ENCODE results near the gene CUX1.

Gene CUX1

GRCh38 chr7:101922631-101923601 lies 105.5 kb downstream of the CUX1 start:
- Histone ChIP-seq H3K9ac (ENCODE audit: low read length) (no peak overlapping the region), H3K79me2 (ENCODE audit: low read length) (peaks cover 67% of the 10 kb centered on the region), H2AFZ (ENCODE audit: low read length) (no peak overlapping the region), H3K9me3 (replicated peaks; ENCODE audit: insufficient read depth, low read length) (no peaks in the 10 kb centered on the region), H3K4me2 (ENCODE audit: low read depth, low read length) (no peak overlapping the region), H3K27me3 (replicated peaks; ENCODE audit: insufficient read depth, low read length) (no peaks in the 10 kb centered on the region), H4K20me1 (ENCODE audit: insufficient read depth, low read length) (no peaks in the 10 kb centered on the region), H3F3A (ENCODE audit: insufficient read depth, low read length) (no peaks in the 10 kb centered on the region), H3K27ac (ENCODE audit: low read length) (no peak overlapping the region), H3K4me1 (ENCODE audit: low read length) (no peaks in the 10 kb centered on the region), H3K4me3 (ENCODE audit: low read length) (no peak overlapping the region), H3K36me3 (replicated peaks; ENCODE audit: insufficient read depth, low read length) (no peaks in the 10 kb centered on the region), H3K9me2 (replicated peaks; ENCODE audit: insufficient read depth, low read length) (no peaks in the 10 kb centered on the region)
- TF ChIP-seq EZH2 (optimal IDR thresholded peaks at IDR 0.05; ENCODE audit: low read depth, low read length) (no peak), EZH2phosphoT487 (IDR thresholded peaks at IDR 0.05; ENCODE audit: low read length) (no peak)
- TF ChIP-seq, protein P1, sequence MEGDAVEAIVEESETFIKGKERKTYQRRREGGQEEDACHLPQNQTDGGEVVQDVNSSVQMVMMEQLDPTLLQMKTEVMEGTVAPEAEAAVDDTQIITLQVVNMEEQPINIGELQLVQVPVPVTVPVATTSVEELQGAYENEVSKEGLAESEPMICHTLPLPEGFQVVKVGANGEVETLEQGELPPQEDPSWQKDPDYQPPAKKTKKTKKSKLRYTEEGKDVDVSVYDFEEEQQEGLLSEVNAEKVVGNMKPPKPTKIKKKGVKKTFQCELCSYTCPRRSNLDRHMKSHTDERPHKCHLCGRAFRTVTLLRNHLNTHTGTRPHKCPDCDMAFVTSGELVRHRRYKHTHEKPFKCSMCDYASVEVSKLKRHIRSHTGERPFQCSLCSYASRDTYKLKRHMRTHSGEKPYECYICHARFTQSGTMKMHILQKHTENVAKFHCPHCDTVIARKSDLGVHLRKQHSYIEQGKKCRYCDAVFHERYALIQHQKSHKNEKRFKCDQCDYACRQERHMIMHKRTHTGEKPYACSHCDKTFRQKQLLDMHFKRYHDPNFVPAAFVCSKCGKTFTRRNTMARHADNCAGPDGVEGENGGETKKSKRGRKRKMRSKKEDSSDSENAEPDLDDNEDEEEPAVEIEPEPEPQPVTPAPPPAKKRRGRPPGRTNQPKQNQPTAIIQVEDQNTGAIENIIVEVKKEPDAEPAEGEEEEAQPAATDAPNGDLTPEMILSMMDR (IDR thresholded peaks at IDR 0.05; ENCODE audit: low read length): no peak
- no peak for DNase-seq

GRCh38 chr7:101923602-101923985 lies 106.2 kb downstream of the CUX1 start:
- H3K9ac ChIP-seq (ENCODE audit: low read length): no peak overlapping the region
- H3K4me2 ChIP-seq (ENCODE audit: low read depth, low read length): no peak overlapping the region
- H4K20me1 ChIP-seq (ENCODE audit: insufficient read depth, low read length): no peaks in the 10 kb centered on the region
- H3K9me2 ChIP-seq (replicated peaks; ENCODE audit: insufficient read depth, low read length): no peaks in the 10 kb centered on the region
- TF ChIP-seq EZH2phosphoT487 (IDR thresholded peaks at IDR 0.05; ENCODE audit: low read length): no peak
- TF ChIP-seq EZH2 (optimal IDR thresholded peaks at IDR 0.05; ENCODE audit: low read depth, low read length): no peak
- TF ChIP-seq, protein P1 (IDR thresholded peaks at IDR 0.05; ENCODE audit: low read length): no peak
- no peaks in the 10 kb centered on the region for H3F3A ChIP-seq (ENCODE audit: insufficient read depth, low read length)
- H2AFZ ChIP-seq (ENCODE audit: low read length): no peak overlapping the region
- peaks cover 69% of the 10 kb centered on the region for H3K79me2 ChIP-seq (ENCODE audit: low read length)
- no peak for DNase-seq
- H3K9me3 ChIP-seq (replicated peaks; ENCODE audit: insufficient read depth, low read length): no peaks in the 10 kb centered on the region
- H3K27ac ChIP-seq (ENCODE audit: low read length): no peak overlapping the region
- no peaks in the 10 kb centered on the region for H3K27me3 ChIP-seq (replicated peaks; ENCODE audit: insufficient read depth, low read length)
- no peak overlapping the region for H3K4me3 ChIP-seq (ENCODE audit: low read length)
- no peaks in the 10 kb centered on the region for H3K36me3 ChIP-seq (replicated peaks; ENCODE audit: insufficient read depth, low read length)
- no peaks in the 10 kb centered on the region for H3K4me1 ChIP-seq (ENCODE audit: low read length)

DNA sequence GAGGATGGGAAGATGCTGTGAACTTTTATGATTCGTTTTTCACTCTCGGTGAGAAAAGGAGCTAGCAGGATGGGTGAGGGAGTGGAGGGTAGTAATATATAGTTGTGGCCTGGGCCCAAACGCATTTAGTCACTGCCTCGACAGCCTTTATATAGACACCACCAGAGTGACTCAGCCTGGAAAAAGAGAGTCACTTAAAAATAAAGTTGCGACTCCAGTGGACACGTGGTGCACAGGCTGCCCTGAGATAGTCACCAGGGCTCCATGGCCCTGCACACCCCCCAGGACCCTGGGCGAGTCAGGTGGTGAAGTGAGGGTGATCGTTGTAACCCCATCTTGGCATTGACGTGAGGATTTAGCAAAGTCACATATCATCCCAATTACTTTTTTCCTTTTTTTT lies 106.7 kb downstream of the CUX1 start:
- H2AFZ ChIP-seq (ENCODE audit: low read length): no peak overlapping the region
- no peaks in the 10 kb centered on the region for H3K27me3 ChIP-seq (replicated peaks; ENCODE audit: insufficient read depth, low read length)
- H3K4me3 ChIP-seq (ENCODE audit: low read length): no peak overlapping the region
- no peaks in the 10 kb centered on the region for H3K9me2 ChIP-seq (replicated peaks; ENCODE audit: insufficient read depth, low read length)
- H3K4me2 ChIP-seq (ENCODE audit: low read depth, low read length): no peak overlapping the region
- no peak overlapping the region for H3K27ac ChIP-seq (ENCODE audit: low read length)
- no peaks in the 10 kb centered on the region for H4K20me1 ChIP-seq (ENCODE audit: insufficient read depth, low read length)
- H3K36me3 ChIP-seq (replicated peaks; ENCODE audit: insufficient read depth, low read length): no peaks in the 10 kb centered on the region
- H3K9me3 ChIP-seq (replicated peaks; ENCODE audit: insufficient read depth, low read length): no peaks in the 10 kb centered on the region
- H3K79me2 ChIP-seq (ENCODE audit: low read length): peaks cover 67% of the 10 kb centered on the region
- H3K4me1 ChIP-seq (ENCODE audit: low read length): no peaks in the 10 kb centered on the region
- H3F3A ChIP-seq (ENCODE audit: insufficient read depth, low read length): no peaks in the 10 kb centered on the region
- H3K9ac ChIP-seq (ENCODE audit: low read length): no peak overlapping the region
- TF ChIP-seq EZH2 (optimal IDR thresholded peaks at IDR 0.05; ENCODE audit: low read depth, low read length) (no peak), EZH2phosphoT487 (IDR thresholded peaks at IDR 0.05; ENCODE audit: low read length) (no peak)
- TF ChIP-seq, protein P1 (IDR thresholded peaks at IDR 0.05; ENCODE audit: low read length): no peak
- DNase-seq: no peak

Data from MM.1S (cell line).